GM23338 (cell line): ENCODE measurements around the gene GAREM2. TPM values are rescaled to one million over a fixed set of nuclear protein-coding genes. Genes with fewer than 3 reads are reported as not detected.

Experiments
- ATAC-seq: fragments of 200-7000 bp; cut with Tn5 transposase; 3 replicates; pipeline ENCODE4 v1.9.1; 2020
- DNase-seq: peaks from one replicate; pipeline ENCODE4 v3.0.0-alpha.2; 2015; ENCODE audit warnings: low spot score
- H2AFZ ChIP-seq: fragments of 200-600 bp; sonication (generic); 2 replicates; pipeline ENCODE4 v1.8.0; 2016; ENCODE audit warnings: antibody characterized with exemption, mild to moderate bottlenecking, moderate library complexity
- H3F3A ChIP-seq: fragments of 200-600 bp; sonication (generic); replicated peaks from 2 replicates; pipeline ENCODE4 v1.8.0; 2017; ENCODE audit warnings: antibody characterized with exemption, mixed run types, low read depth
- H3K27ac ChIP-seq: fragments of 200-600 bp; sonication (generic); 2 replicates; pipeline ENCODE4 v1.6.1; 2016; ENCODE audit warnings: low read depth
- H3K27me3 ChIP-seq: fragments of 200-600 bp; sonication (generic); 2 replicates; pipeline ENCODE4 v1.8.0; 2016; ENCODE audit warnings: mild to moderate bottlenecking, mixed run types, moderate library complexity; ENCODE audit not compliant: insufficient read depth
- H3K36me3 ChIP-seq: fragments of 200-600 bp; sonication (generic); 2 replicates; pipeline ENCODE4 v1.8.0; 2016; ENCODE audit warnings: mild to moderate bottlenecking; ENCODE audit not compliant: insufficient read depth
- H3K4me1 ChIP-seq: fragments of 200-600 bp; sonication (generic); 2 replicates; pipeline ENCODE4 v1.8.0; 2016; ENCODE audit warnings: mild to moderate bottlenecking, moderate library complexity; ENCODE audit not compliant: insufficient read depth
- H3K4me2 ChIP-seq: fragments of 200-600 bp; sonication (generic); 2 replicates; pipeline ENCODE4 v1.7.1; 2017; ENCODE audit warnings: mixed run types
- H3K4me3 ChIP-seq: fragments of 200-600 bp; sonication (generic); 2 replicates; pipeline ENCODE4 v1.6.1; 2016; ENCODE audit warnings: mixed run types
- H3K79me2 ChIP-seq: fragments of 200-600 bp; sonication (generic); replicated peaks from 2 replicates; pipeline ENCODE4 v1.8.0; 2017; ENCODE audit warnings: mild to moderate bottlenecking; ENCODE audit not compliant: insufficient read depth
- H3K9me2 ChIP-seq: fragments of 200-600 bp; sonication (generic); 2 replicates; pipeline ENCODE4 v1.8.0; 2017; ENCODE audit not compliant: insufficient read depth
- H4K20me1 ChIP-seq: fragments of 200-600 bp; sonication (generic); replicated peaks from 2 replicates; pipeline ENCODE4 v1.8.0; 2017; ENCODE audit warnings: mild to moderate bottlenecking; ENCODE audit not compliant: insufficient read depth
- H3K27ac Mint-ChIP-seq: 2 replicates; pipeline ENCODE4 v1.8.0; 2020; ENCODE audit warnings: inconsistent platforms, mild to moderate bottlenecking, moderate library complexity, mixed read lengths
- H3K27me3 Mint-ChIP-seq: 3 replicates; pipeline ENCODE4 v1.8.0; 2022; ENCODE audit warnings: low read depth, mild to moderate bottlenecking, moderate library complexity, mixed read lengths, inconsistent platforms; ENCODE audit not compliant: insufficient read depth, poor library complexity
- H3K36me3 Mint-ChIP-seq: 3 replicates; pipeline ENCODE4 v1.8.0; 2021; ENCODE audit warnings: low read depth, mild to moderate bottlenecking, inconsistent platforms, moderate library complexity, mixed read lengths
- H3K4me1 Mint-ChIP-seq: 3 replicates; pipeline ENCODE4 v1.8.0; 2020; ENCODE audit warnings: mild to moderate bottlenecking, inconsistent platforms, mixed read lengths
- H3K4me3 Mint-ChIP-seq: 3 replicates; pipeline ENCODE4 v1.8.0; 2021; ENCODE audit warnings: moderate library complexity, mild to moderate bottlenecking, inconsistent platforms, mixed read lengths
- H3K9me3 Mint-ChIP-seq: 3 replicates; pipeline ENCODE4 v1.8.0; 2020; ENCODE audit warnings: moderate library complexity, mild to moderate bottlenecking, inconsistent platforms, mixed read lengths
- CREB1 ChIP-seq: fragments of 250-450 bp; sonication (Bioruptor Pico); IDR thresholded peaks from 2 replicates; pipeline ENCODE4 v1.5.0; 2020; ENCODE audit warnings: low read depth, mild to moderate bottlenecking, moderate library complexity
- CTCF ChIP-seq, 2 experiments: fragments of 200-600 bp in 1 of 2; sonication (generic) in 1 of 2; conservative IDR thresholded peaks; 2 replicates each; pipeline versions ENCODE4 v1.5.1 to v1.6.1; 2016 to 2017; ENCODE audit warnings: antibody characterized with exemption in 2 of 2, low read depth in 2 of 2, mild to moderate bottlenecking in 2 of 2, moderate library complexity in 1 of 2
- ETS1 ChIP-seq: IDR thresholded peaks from 2 replicates; pipeline ENCODE4 v1.6.1; 2016; ENCODE audit warnings: antibody characterized with exemption
- EZH2 ChIP-seq: fragments of 200-600 bp; sonication (generic); IDR thresholded peaks from one replicate; pipeline ENCODE4 v1.8.0; 2017; ENCODE audit warnings: antibody characterized with exemption, mild to moderate bottlenecking, low read depth; ENCODE audit not compliant: unreplicated experiment
- EZH2phosphoT487 ChIP-seq: fragments of 200-600 bp; sonication (generic); IDR thresholded peaks from one replicate; pipeline ENCODE4 v1.8.1; 2018; ENCODE audit warnings: antibody characterized with exemption; ENCODE audit not compliant: unreplicated experiment
- JUNB ChIP-seq: IDR thresholded peaks from one replicate; pipeline ENCODE4 v1.6.1; 2016; ENCODE audit warnings: antibody characterized with exemption; ENCODE audit not compliant: unreplicated experiment
- NANOG ChIP-seq: IDR thresholded peaks from 2 replicates; pipeline ENCODE4 v1.6.1; 2016; ENCODE audit warnings: antibody characterized with exemption, borderline replicate concordance
- POLR2AphosphoS5 ChIP-seq: IDR thresholded peaks from 2 replicates; pipeline ENCODE4 v1.6.1; 2016; ENCODE audit warnings: antibody characterized with exemption, low read depth
- REST ChIP-seq: IDR thresholded peaks from one replicate; pipeline ENCODE4 v1.6.1; 2018; ENCODE audit warnings: antibody characterized with exemption; ENCODE audit not compliant: unreplicated experiment
- STAT1 ChIP-seq: IDR thresholded peaks from one replicate; pipeline ENCODE4 v1.6.1; 2016; ENCODE audit warnings: antibody characterized with exemption; ENCODE audit not compliant: unreplicated experiment
- ZNF114 ChIP-seq: fragments of 250-450 bp; sonication (Bioruptor Pico); IDR thresholded peaks from 2 replicates; pipeline ENCODE4 v1.5.0; 2020; ENCODE audit warnings: mild to moderate bottlenecking, moderate library complexity
- ZNF331 ChIP-seq: fragments of 250-450 bp; sonication (Bioruptor Pico); IDR thresholded peaks from 2 replicates; pipeline ENCODE4 v1.5.0; 2020; ENCODE audit warnings: low read depth, mild to moderate bottlenecking, moderate library complexity
- polyA plus RNA-seq: library from polyadenylated mRNA; unstranded; fragments of >200 nt; fragmentation: Nextera tagmentation; extraction: Ambion mirVana; gene quantifications from 2 replicates; pipeline ENCODE4 v1.2.1, GENCODE V29; 2016
- total RNA-seq: library from RNA; depleted of rRNA; stranded (reverse); fragments of >200 nt; shearing (Covaris generic); gene quantifications from 2 replicates; pipeline ENCODE4 v1.2.3, GENCODE V29; 2014

Gene GAREM2
- total and polyA plus RNA-seq, 2 experiments from 2014 or later = 3.8 to 23.8 TPM

GRCh38 chr2:26176279-26176615 lies 3.4 kb downstream of the GAREM2 start (continued):
- no peak for TF ChIP-seq EZH2
- no peak for TF ChIP-seq EZH2phosphoT487
- TF ChIP-seq ETS1 = no peak
- no peak for TF ChIP-seq NANOG
- no peak for TF ChIP-seq POLR2AphosphoS5

GRCh38 chr2:26177122-26177521 lies 4.2 kb downstream of the GAREM2 start:
- Mint-ChIP-seq H3K4me1 (peaks cover 30% of the 10 kb centered on the region), H3K27ac (no peak overlapping the region), H3K36me3 (peaks cover 10% of the 10 kb centered on the region; the same call in 2 of the 3 replicates), H3K9me3 (no peaks in the 10 kb centered on the region), H3K4me3 (no peak overlapping the region; the same call in 2 of the 3 replicates), H3K27me3 (peaks cover 19% of the 10 kb centered on the region)
- Histone ChIP-seq H3F3A (no peaks in the 10 kb centered on the region), H3K4me1 (peaks cover 27% of the 10 kb centered on the region), H3K27me3 (no peaks in the 10 kb centered on the region), H3K4me2 (no peak overlapping the region), H3K36me3 (peaks cover 4% of the 10 kb centered on the region; the same call in 1 of the 2 replicates), H3K79me2 (peaks cover 12% of the 10 kb centered on the region; the same call in 1 of the 2 replicates), H3K9me2 (no peaks in the 10 kb centered on the region), H4K20me1 (peaks cover 10% of the 10 kb centered on the region), H3K27ac (no peak overlapping the region), H3K4me3 (no peak overlapping the region), H2AFZ (no peak overlapping the region)
- DNase-seq = no peak
- no peak for ATAC-seq
- TF ChIP-seq ZNF331 (CRISPR knock-in tag) (no peak), EZH2 (no peak), EZH2phosphoT487 (no peak), ETS1 (no peak), CREB1 (CRISPR knock-in tag) (no peak), POLR2AphosphoS5 (no peak), REST (no peak), JUNB (no peak), ZNF114 (CRISPR knock-in tag) (no peak), CTCF (conservative IDR thresholded peaks at IDR 0.05; ENCODE audit: low read depth in 2 of 2) (no peak), NANOG (no peak), STAT1 (no peak)
